Endothelial cell of umbilical vein (primary cell): ENCODE measurements around the gene FRYL. TPM values are rescaled to one million over a fixed set of nuclear protein-coding genes. Genes with fewer than 3 reads are reported as not detected.

Source experiments
- BruUV-seq: library from RNA; stranded (reverse); fragments of 400-500 nt; replicated peaks from 2 replicates; lab custom pipeline; 2021; lab: Mats Ljungman, UMichigan
- CTCF ChIA-PET: fragments of 300-600, 350-600 bp; sonication (Branson Sonifier 250); formaldehyde crosslinking; loops from one replicate; lab custom pipeline; 2021; ENCODE audit warnings: antibody characterized with exemption, inconsistent platforms; lab: Charles Lee
- POLR2A ChIA-PET: fragments of 300-600, 350-600 bp; sonication (Branson Sonifier 250); formaldehyde crosslinking; loops from one replicate; lab custom pipeline; 2021; ENCODE audit warnings: antibody characterized with exemption, inconsistent platforms; lab: Charles Lee
- DNase-seq: peaks from one replicate; pipeline ENCODE4 v3.0.0-alpha.2; 2011; ENCODE audit warnings: low read depth, low spot score
- FAIRE-seq: peaks from 2 replicates; lab custom pipeline; 2011; peaks lifted over from hg19 to GRCh38; lab: Jason Lieb, UNC
- H2AFZ ChIP-seq: 2 replicates; pipeline ENCODE4 v1.6.0; 2012; ENCODE audit warnings: low read depth, low read length, control low read depth, inconsistent platforms
- H3K27ac ChIP-seq: 2 replicates; pipeline ENCODE4 v1.5.1; 2011; ENCODE audit warnings: low read depth, mild to moderate bottlenecking, control low read depth, low read length, moderate library complexity; ENCODE audit not compliant: insufficient read depth
- H3K27me3 ChIP-seq, 2 experiments: 2 replicates each; pipeline versions ENCODE4 v1.6.0 to v1.6.1; 2011; ENCODE audit warnings: low read length in 2 of 2, mixed read lengths in 1 of 2; ENCODE audit not compliant: control insufficient read depth in 2 of 2, insufficient read depth in 2 of 2
- H3K36me3 ChIP-seq, 2 experiments: 2 replicates in 1 of 2; 3 replicates in 1 of 2; pipeline ENCODE4 v1.5.1; 2011; ENCODE audit warnings: low read length in 2 of 2, mild to moderate bottlenecking in 1 of 2, moderate library complexity in 1 of 2; ENCODE audit not compliant: control insufficient read depth in 2 of 2, insufficient read depth in 2 of 2; ENCODE audit errors: extremely low read depth in 1 of 2
- H3K4me1 ChIP-seq: 3 replicates; pipeline ENCODE4 v1.5.1; 2011; ENCODE audit warnings: mild to moderate bottlenecking, low read length; ENCODE audit not compliant: control insufficient read depth, insufficient read depth; ENCODE audit errors: extremely low read depth
- H3K4me2 ChIP-seq: 2 replicates; pipeline ENCODE4 v1.6.1; 2011; ENCODE audit warnings: low read length, control low read depth, mixed read lengths; ENCODE audit not compliant: insufficient read depth
- H3K4me3 ChIP-seq, 3 experiments: fragments of 200-600 bp in 1 of 3; sonication (generic), shearing (Covaris generic) in 1 of 3; replicated peaks in 1 of 3; 2 replicates each; pipeline ENCODE4 v1.5.1; 2011 to 2016; ENCODE audit warnings: control low read depth in 3 of 3, low read length in 3 of 3, mild to moderate bottlenecking in 2 of 3, inconsistent platforms in 1 of 3, low read depth in 1 of 3, moderate library complexity in 1 of 3; ENCODE audit not compliant: insufficient read depth in 1 of 3
- H3K79me2 ChIP-seq: 2 replicates; pipeline ENCODE4 v1.6.0; 2012; ENCODE audit warnings: low read length, inconsistent platforms; ENCODE audit not compliant: control insufficient read depth, insufficient read depth
- H3K9ac ChIP-seq: replicated peaks from 2 replicates; pipeline ENCODE3; 2011; ENCODE audit warnings: low read length, control low read depth; ENCODE audit not compliant: insufficient read depth; ENCODE audit errors: extremely low read depth
- H3K9me1 ChIP-seq: replicated peaks from 3 replicates; pipeline ENCODE4 v1.6.0; 2011; ENCODE audit warnings: mild to moderate bottlenecking, low read length; ENCODE audit not compliant: control insufficient read depth, insufficient read depth; ENCODE audit errors: extremely low read depth
- H3K9me3 ChIP-seq: replicated peaks from 2 replicates; pipeline ENCODE4 v1.5.1; 2012; ENCODE audit warnings: low read length, inconsistent platforms; ENCODE audit not compliant: control insufficient read depth, insufficient read depth
- H4K20me1 ChIP-seq: replicated peaks from 2 replicates; pipeline ENCODE3; 2011; ENCODE audit warnings: mild to moderate bottlenecking, low read length; ENCODE audit not compliant: control insufficient read depth, insufficient read depth; ENCODE audit errors: extremely low read depth
- CTCF ChIP-seq, 2 donors: IDR thresholded peaks; 1 replicate in 1 of 2; 2 replicates in 1 of 2; pipeline ENCODE4 v1.5.1; 2011; ENCODE audit warnings: low read length in 2 of 2, mild to moderate bottlenecking in 2 of 2, moderate library complexity in 2 of 2, control low read depth in 1 of 2, inconsistent platforms in 1 of 2, low read depth in 1 of 2; ENCODE audit not compliant: insufficient read depth in 1 of 2; ENCODE audit errors: extremely low read depth in 1 of 2
- EZH2 ChIP-seq: IDR thresholded peaks from 2 replicates; pipeline ENCODE4 v1.6.1; 2012; ENCODE audit warnings: borderline replicate concordance, low read depth, mild to moderate bottlenecking, moderate library complexity, low read length, inconsistent platforms; ENCODE audit not compliant: severe bottlenecking
- GATA2 ChIP-seq: IDR thresholded peaks from 2 replicates; pipeline ENCODE4 v1.7.0; 2011; ENCODE audit warnings: low read depth, mild to moderate bottlenecking, moderate library complexity, mixed read lengths, low read length; ENCODE audit not compliant: insufficient read length, insufficient read depth
- JUN ChIP-seq: IDR thresholded peaks from 2 replicates; pipeline ENCODE4 v1.6.1; 2011; ENCODE audit warnings: borderline replicate concordance, low read depth; ENCODE audit not compliant: insufficient read length, insufficient read depth
- MYC ChIP-seq: IDR thresholded peaks from one replicate; pipeline ENCODE4 v1.6.1; 2011; ENCODE audit warnings: mild to moderate bottlenecking, low read depth, low read length
- POLR2AphosphoS5 ChIP-seq: IDR thresholded peaks from 2 replicates; pipeline ENCODE4 v1.6.1; 2012; ENCODE audit warnings: low read depth, mild to moderate bottlenecking, control low read depth, low read length, moderate library complexity; ENCODE audit not compliant: insufficient read depth
- dilution Hi-C: fragments of 300-500 bp; cut with MboI; formaldehyde crosslinking; loops from one replicate; pipeline ENCODE4 v1.15.0; 2019; ENCODE audit warnings: low sequenced_read_pairs; ENCODE audit not compliant: extremely low pct_ligation_motif_present
- intact Hi-C: fragments of 100-400 bp; cut with micrococcal nuclease; formaldehyde crosslinking; loops from one replicate; pipeline ENCODE4 v1.10.0; 2022
- polyA plus RNA-seq, 4 experiments: library from polyadenylated mRNA; depleted of rRNA in 3 of 4; stranded (reverse) in 3 of 4; unstranded in 1 of 4; fragments of >200 nt; gene quantifications; 2 replicates each; pipeline versions ENCODE4 v1.2.1 to v1.2.3, GENCODE V29; 2011 to 2012; ENCODE audit warnings: missing spikeins in 1 of 4
- total RNA-seq: library from RNA; stranded (reverse); gene quantifications from 2 replicates; pipeline ENCODE4 v1.2.3, GENCODE V29; 2021
- TF ChIP-seq, protein P1 (sequence below): IDR thresholded peaks from 2 replicates; pipeline ENCODE4 v1.6.1; 2011; ENCODE audit not compliant: insufficient read depth, insufficient read length

FRYL gene
- total and polyA plus RNA-seq, 2 donors (not counting 3 experiments of a cell fraction or from before 2014, with no cell fraction given) = 17.0 to 84.9 TPM

DNA sequence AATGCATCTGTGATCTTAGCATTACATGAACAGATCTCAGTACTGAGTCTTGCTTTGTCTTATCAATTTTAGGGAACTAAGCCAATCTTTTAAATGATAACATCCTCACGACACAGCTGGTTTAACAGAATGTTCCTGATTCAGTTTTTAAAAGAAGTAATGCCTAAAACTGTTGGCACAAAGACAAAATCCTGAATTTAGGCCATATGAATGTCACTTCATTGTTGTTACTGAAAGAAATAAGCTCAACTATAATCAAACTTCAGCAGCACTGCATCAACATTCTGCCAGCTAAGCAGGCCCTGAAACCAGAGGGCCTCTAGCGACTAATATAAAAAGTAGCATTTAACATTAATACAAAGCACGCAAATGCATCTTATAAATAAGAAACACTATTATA lies 130.6 kb downstream of the FRYL start:
- peaks cover 45% of the 10 kb centered on the region for H3K79me2 ChIP-seq
- H3K9me3 ChIP-seq = no peaks in the 10 kb centered on the region
- CTCF ChIA-PET = interaction anchor here (1.0 to 1.1 kb wide), 2 partner anchors 35 to 71 kb away, joined by 3 to 4 read pairs; no protein-coding TSS in a partner anchor
- H4K20me1 ChIP-seq = peaks cover 2% of the 10 kb centered on the region
- peaks cover 6% of the 10 kb centered on the region for H3K4me1 ChIP-seq
- H3K4me3 ChIP-seq = no peak overlapping the region
- no peaks in the 10 kb centered on the region for H3K27me3 ChIP-seq
- H3K9me1 ChIP-seq = no peaks in the 10 kb centered on the region
- no TSS peak for BruUV-seq
- POLR2A ChIA-PET = no interaction called here
- dilution Hi-C loops (no loop called here), intact Hi-C loops (no loop called here)
- TF ChIP-seq GATA2 (no peak), EZH2 (no peak), CTCF (IDR thresholded peaks at IDR 0.05; ENCODE audit: extremely low read depth in 1 of 2, insufficient read depth in 1 of 2, low read depth in 1 of 2, low read length in 2 of 2) (no peak), MYC (no peak), JUN (no peak), POLR2AphosphoS5 (no peak)
- TF ChIP-seq, protein P1, sequence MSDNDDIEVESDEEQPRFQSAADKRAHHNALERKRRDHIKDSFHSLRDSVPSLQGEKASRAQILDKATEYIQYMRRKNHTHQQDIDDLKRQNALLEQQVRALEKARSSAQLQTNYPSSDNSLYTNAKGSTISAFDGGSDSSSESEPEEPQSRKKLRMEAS = no peak
- no peak for DNase-seq
- peaks cover 0 to 2% of the 10 kb centered on the region in 2 experiments for H3K36me3 ChIP-seq
- no peak overlapping the region for H3K4me2 ChIP-seq
- no peak for FAIRE-seq
- H3K27ac ChIP-seq = no peak overlapping the region
- H3K9ac ChIP-seq = no peak overlapping the region
- no peak overlapping the region for H2AFZ ChIP-seq
